ENCODE measurements around the gene PPFIA4. TPM values are rescaled to one million over a fixed set of nuclear protein-coding genes. Genes with fewer than 3 reads are reported as not detected.

The PPFIA4 gene
- total RNA-seq, 1 donor from 2014 or later, result 9.1 TPM

DNA sequence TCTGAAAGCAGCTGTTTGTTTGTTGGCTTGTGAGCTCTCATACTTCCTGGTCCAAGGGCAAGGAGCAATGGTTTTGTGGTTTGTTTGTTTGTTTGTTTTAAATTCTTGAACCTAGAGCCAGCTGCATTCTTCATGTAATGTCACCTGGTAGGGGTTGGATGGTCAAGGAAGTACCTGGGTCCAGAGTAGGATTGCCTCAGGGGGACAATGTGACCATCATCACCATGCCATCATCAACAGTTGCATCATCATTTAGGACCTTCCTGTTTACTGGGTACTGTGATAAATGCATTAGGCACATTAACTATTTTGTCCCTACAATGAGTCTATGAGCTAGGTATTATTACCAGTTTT, 74.2 kb downstream of the PPFIA4 start:
- no peak overlapping the region for H3K9ac ChIP-seq (ENCODE audit: low read length)

DNA sequence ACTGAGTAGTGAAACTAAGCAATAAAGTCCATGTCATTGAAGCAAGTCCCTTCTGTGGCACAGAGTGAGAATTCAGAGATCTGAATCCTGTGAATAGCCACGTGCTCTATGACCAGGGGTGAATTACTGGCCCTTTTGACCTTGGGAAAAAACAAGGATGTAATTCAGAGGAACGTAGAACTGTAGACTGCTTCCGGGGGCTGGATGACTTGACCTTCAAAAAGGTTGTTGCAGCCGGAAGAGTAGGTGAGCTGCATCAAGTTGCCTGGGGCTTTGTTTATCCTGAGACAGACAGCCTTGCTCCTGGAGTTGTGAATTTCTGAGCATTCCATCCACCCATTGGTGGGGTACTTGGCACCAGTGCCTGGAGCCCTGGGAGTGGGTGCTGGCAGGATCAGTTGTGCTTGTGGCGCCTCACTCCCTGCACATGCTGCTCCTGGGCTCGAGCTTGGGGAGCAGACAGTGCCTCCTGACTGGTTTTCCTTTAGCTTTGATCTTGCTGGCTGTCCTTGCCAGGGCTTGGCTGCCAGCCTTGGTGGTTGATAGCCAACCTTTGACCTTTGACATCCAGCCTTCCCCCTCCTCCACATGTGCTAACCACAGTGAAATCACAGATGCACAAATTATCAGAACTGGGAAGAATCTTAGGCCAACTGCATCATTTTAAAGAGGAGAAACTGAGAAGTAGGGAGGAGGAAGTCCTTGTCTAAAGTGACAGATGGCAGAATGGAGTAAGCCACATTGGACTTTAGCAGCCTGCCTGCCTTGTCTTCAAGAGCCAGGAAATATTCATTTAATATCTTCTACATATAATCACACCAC, 75.7 kb downstream of the PPFIA4 start:
- H3K4me3 Mint-ChIP-seq (ENCODE audit: unreplicated experiment), result no peak overlapping the region
- H2AFZ ChIP-seq (ENCODE audit: low read depth, low read length), result no peak overlapping the region
- no peaks in the 10 kb centered on the region for H3K9me3 ChIP-seq (ENCODE audit: insufficient read depth, low read depth, low read length)
- H3K27me3 ChIP-seq (ENCODE audit: insufficient read depth, low read length), result peaks cover 22% of the 10 kb centered on the region
- no peak overlapping the region for H3K27ac Mint-ChIP-seq (ENCODE audit: unreplicated experiment)
- TF ChIP-seq EZH2 (IDR thresholded peaks at IDR 0.05; ENCODE audit: insufficient read depth, low read length), result no peak
- no peak overlapping the region for H3K27ac ChIP-seq (ENCODE audit: low read depth, low read length)
- FAIRE-seq, result no peak
- DNase-seq (ENCODE audit: low read depth), result no peak
- no peaks in the 10 kb centered on the region for H3K36me3 Mint-ChIP-seq (ENCODE audit: low read depth, unreplicated experiment)
- no peak overlapping the region for H3K4me2 ChIP-seq (ENCODE audit: low read length)
- H3K9me3 Mint-ChIP-seq (ENCODE audit: unreplicated experiment), result peaks cover 19% of the 10 kb centered on the region
- no peaks in the 10 kb centered on the region for H3K79me2 ChIP-seq (ENCODE audit: insufficient read depth, low read length)
- no peaks in the 10 kb centered on the region for H3K4me1 ChIP-seq (ENCODE audit: insufficient read depth, low read length)
- H3K4me1 Mint-ChIP-seq (ENCODE audit: low read depth, unreplicated experiment), result no peaks in the 10 kb centered on the region
- H3K4me3 ChIP-seq (ENCODE audit: insufficient read depth, low read depth, low read length), result no peak overlapping the region
- no peaks in the 10 kb centered on the region for H4K20me1 ChIP-seq (ENCODE audit: insufficient read depth, low read length)
- no peak overlapping the region for H3K9ac ChIP-seq (ENCODE audit: low read length)
- no peaks in the 10 kb centered on the region for H3K36me3 ChIP-seq (ENCODE audit: insufficient read depth, low read length)
- peaks cover 33% of the 10 kb centered on the region for H3K27me3 Mint-ChIP-seq (ENCODE audit: low read depth, unreplicated experiment)

More for the DNA sequence above, 74.2 kb downstream of the PPFIA4 start:
- Histone ChIP-seq H2AFZ (ENCODE audit: low read depth, low read length) (no peak overlapping the region), H3K4me3 (ENCODE audit: insufficient read depth, low read depth, low read length) (no peak overlapping the region), H3K27ac (ENCODE audit: low read depth, low read length) (no peak overlapping the region), H3K27me3 (ENCODE audit: insufficient read depth, low read length) (peaks cover 19% of the 10 kb centered on the region), H3K4me1 (ENCODE audit: insufficient read depth, low read length) (no peaks in the 10 kb centered on the region), H3K36me3 (ENCODE audit: insufficient read depth, low read length) (no peaks in the 10 kb centered on the region), H3K79me2 (ENCODE audit: insufficient read depth, low read length) (no peaks in the 10 kb centered on the region), H3K4me2 (ENCODE audit: low read length) (no peak overlapping the region), H4K20me1 (ENCODE audit: insufficient read depth, low read length) (no peaks in the 10 kb centered on the region), H3K9me3 (ENCODE audit: insufficient read depth, low read depth, low read length) (no peaks in the 10 kb centered on the region)
- no peaks in the 10 kb centered on the region for H3K4me1 Mint-ChIP-seq (ENCODE audit: low read depth, unreplicated experiment)
- FAIRE-seq, result no peak
- H3K4me3 Mint-ChIP-seq (ENCODE audit: unreplicated experiment), result no peak overlapping the region
- H3K27me3 Mint-ChIP-seq (ENCODE audit: low read depth, unreplicated experiment), result peaks cover 34% of the 10 kb centered on the region
- no peaks in the 10 kb centered on the region for H3K36me3 Mint-ChIP-seq (ENCODE audit: low read depth, unreplicated experiment)
- TF ChIP-seq, protein P1, sequence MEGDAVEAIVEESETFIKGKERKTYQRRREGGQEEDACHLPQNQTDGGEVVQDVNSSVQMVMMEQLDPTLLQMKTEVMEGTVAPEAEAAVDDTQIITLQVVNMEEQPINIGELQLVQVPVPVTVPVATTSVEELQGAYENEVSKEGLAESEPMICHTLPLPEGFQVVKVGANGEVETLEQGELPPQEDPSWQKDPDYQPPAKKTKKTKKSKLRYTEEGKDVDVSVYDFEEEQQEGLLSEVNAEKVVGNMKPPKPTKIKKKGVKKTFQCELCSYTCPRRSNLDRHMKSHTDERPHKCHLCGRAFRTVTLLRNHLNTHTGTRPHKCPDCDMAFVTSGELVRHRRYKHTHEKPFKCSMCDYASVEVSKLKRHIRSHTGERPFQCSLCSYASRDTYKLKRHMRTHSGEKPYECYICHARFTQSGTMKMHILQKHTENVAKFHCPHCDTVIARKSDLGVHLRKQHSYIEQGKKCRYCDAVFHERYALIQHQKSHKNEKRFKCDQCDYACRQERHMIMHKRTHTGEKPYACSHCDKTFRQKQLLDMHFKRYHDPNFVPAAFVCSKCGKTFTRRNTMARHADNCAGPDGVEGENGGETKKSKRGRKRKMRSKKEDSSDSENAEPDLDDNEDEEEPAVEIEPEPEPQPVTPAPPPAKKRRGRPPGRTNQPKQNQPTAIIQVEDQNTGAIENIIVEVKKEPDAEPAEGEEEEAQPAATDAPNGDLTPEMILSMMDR (IDR thresholded peaks at IDR 0.05; ENCODE audit: insufficient read depth, low read depth, low read length), result no peak
- TF ChIP-seq EZH2 (IDR thresholded peaks at IDR 0.05; ENCODE audit: insufficient read depth, low read length), result no peak
- peaks cover 23% of the 10 kb centered on the region for H3K9me3 Mint-ChIP-seq (ENCODE audit: unreplicated experiment)
- no peak for DNase-seq (ENCODE audit: low read depth)
- no peak overlapping the region for H3K27ac Mint-ChIP-seq (ENCODE audit: unreplicated experiment)

DNA sequence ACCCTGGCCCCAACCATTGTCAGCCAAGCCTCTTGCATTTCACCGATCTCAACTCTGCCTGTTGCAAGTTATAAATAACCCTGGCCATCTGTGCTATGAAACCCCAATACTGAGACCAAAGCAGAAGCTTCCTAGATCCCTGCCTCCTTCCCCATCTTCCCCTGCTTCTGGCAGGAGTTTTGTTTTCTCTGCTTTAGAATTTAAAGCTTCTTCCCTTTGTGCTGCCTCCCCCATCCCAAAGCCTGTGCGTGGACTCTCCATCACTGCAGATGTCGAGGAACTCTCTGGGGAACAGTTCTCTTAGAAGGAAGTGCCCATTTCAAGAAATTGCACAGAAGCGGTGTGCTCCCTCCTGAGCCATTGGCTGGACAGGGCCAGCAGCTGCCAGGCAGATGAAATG, 76.9 kb downstream of the PPFIA4 start:
- H3K27ac Mint-ChIP-seq (ENCODE audit: unreplicated experiment), result no peak overlapping the region
- no peaks in the 10 kb centered on the region for H3K79me2 ChIP-seq (ENCODE audit: insufficient read depth, low read length)
- H3K4me1 Mint-ChIP-seq (ENCODE audit: low read depth, unreplicated experiment), result no peaks in the 10 kb centered on the region
- no peak overlapping the region for H2AFZ ChIP-seq (ENCODE audit: low read depth, low read length)
- TF ChIP-seq, protein P1 (IDR thresholded peaks at IDR 0.05; ENCODE audit: insufficient read depth, low read depth, low read length), result no peak
- TF ChIP-seq EZH2 (IDR thresholded peaks at IDR 0.05; ENCODE audit: insufficient read depth, low read length), result no peak
- no peak overlapping the region for H3K4me3 ChIP-seq (ENCODE audit: insufficient read depth, low read depth, low read length)
- no peak overlapping the region for H3K27ac ChIP-seq (ENCODE audit: low read depth, low read length)
- H3K9ac ChIP-seq (ENCODE audit: low read length), result no peak overlapping the region
- H3K36me3 Mint-ChIP-seq (ENCODE audit: low read depth, unreplicated experiment), result no peaks in the 10 kb centered on the region
- peaks cover 29% of the 10 kb centered on the region for H3K27me3 ChIP-seq (ENCODE audit: insufficient read depth, low read length)
- no peaks in the 10 kb centered on the region for H3K4me1 ChIP-seq (ENCODE audit: insufficient read depth, low read length)
- H3K27me3 Mint-ChIP-seq (ENCODE audit: low read depth, unreplicated experiment), result peaks cover 37% of the 10 kb centered on the region
- H3K36me3 ChIP-seq (ENCODE audit: insufficient read depth, low read length), result no peaks in the 10 kb centered on the region
- H3K4me2 ChIP-seq (ENCODE audit: low read length), result no peak overlapping the region
- FAIRE-seq (no peak), DNase-seq (ENCODE audit: low read depth) (no peak)
- peaks cover 12% of the 10 kb centered on the region for H3K9me3 Mint-ChIP-seq (ENCODE audit: unreplicated experiment)
- H3K9me3 ChIP-seq (ENCODE audit: insufficient read depth, low read depth, low read length), result no peaks in the 10 kb centered on the region
- no peaks in the 10 kb centered on the region for H4K20me1 ChIP-seq (ENCODE audit: insufficient read depth, low read length)
- H3K4me3 Mint-ChIP-seq (ENCODE audit: unreplicated experiment), result peak overlapping the region; percentile 51
